Activated CD4-positive, CD25-positive, alpha-beta regulatory T cell (primary cell): Measurements from ENCODE around the gene PLCB2.

Experiments used
- DNase-seq, 4 experiments: peaks; one replicate each; lab custom pipeline; 2025; lab: John Stamatoyannopoulos, UW

The PLCB2 gene

GRCh38 chr15:40250771-40251483 lies 56.8 kb downstream of the PLCB2 start:
- no peak for DNase-seq

- no peak for DNase-seq
Measured at GRCh38 chr15:40250304-40250656, 57.5 kb downstream of the PLCB2 start.

GRCh38 chr15:40249477-40250303 lies 58.0 kb downstream of the PLCB2 start:
- no peak for DNase-seq

GRCh38 chr15:40248006-40248783 lies 59.5 kb downstream of the PLCB2 start:
- DNase-seq, result no peak

- no peak for DNase-seq
Measured at GRCh38 chr15:40247406-40247971, 60.2 kb downstream of the PLCB2 start.

GRCh38 chr15:40246496-40247280 lies 61.0 kb downstream of the PLCB2 start:
- DNase-seq, result no peak

GRCh38 chr15:40245666-40246450 lies 61.9 kb downstream of the PLCB2 start:
- no peak for DNase-seq

- no peak for DNase-seq
Measured at GRCh38 chr15:40244961-40245523, 62.7 kb downstream of the PLCB2 start.

GRCh38 chr15:40243126-40243810 lies 64.5 kb downstream of the PLCB2 start:
- DNase-seq, result no peak

- DNase-seq, result no peak
Measured at GRCh38 chr15:40242601-40243000, 65.1 kb downstream of the PLCB2 start.

- DNase-seq, result no peak
Measured at GRCh38 chr15:40242213-40242599, 65.5 kb downstream of the PLCB2 start.

- no peak for DNase-seq
Measured at GRCh38 chr15:40241269-40242212, 66.2 kb downstream of the PLCB2 start.

- DNase-seq, result no peak
Measured at GRCh38 chr15:40240619-40241221, 67.0 kb downstream of the PLCB2 start.

GRCh38 chr15:40239693-40240618 lies 67.8 kb downstream of the PLCB2 start:
- DNase-seq, result no peak

GRCh38 chr15:40239404-40239692 lies 68.4 kb downstream of the PLCB2 start:
- no peak for DNase-seq

- DNase-seq, result no peak
Measured at GRCh38 chr15:40238532-40239403, 69.0 kb downstream of the PLCB2 start, which contains the start of gene PAK6. PAK6 (plus strand) TSS chr15:40239063; CDS start chr15:40264786, 25,723 bp downstream.
